KBM-7 (cell line): ENCODE measurements around the gene SORCS2.

Source experiments
- DNase-seq: peaks from one replicate; pipeline ENCODE4 v3.0.0-alpha.2; 2015
- in situ Hi-C: fragments of 300-500 bp; cut with MboI; formaldehyde crosslinking; loops from 2 replicates; pipeline ENCODE4 v1.14.3; 2020; ENCODE audit warnings: low sequenced_read_pairs, low pct_unique_long_range_greater_than_20kb, mixed read lengths

The SORCS2 gene

DNA sequence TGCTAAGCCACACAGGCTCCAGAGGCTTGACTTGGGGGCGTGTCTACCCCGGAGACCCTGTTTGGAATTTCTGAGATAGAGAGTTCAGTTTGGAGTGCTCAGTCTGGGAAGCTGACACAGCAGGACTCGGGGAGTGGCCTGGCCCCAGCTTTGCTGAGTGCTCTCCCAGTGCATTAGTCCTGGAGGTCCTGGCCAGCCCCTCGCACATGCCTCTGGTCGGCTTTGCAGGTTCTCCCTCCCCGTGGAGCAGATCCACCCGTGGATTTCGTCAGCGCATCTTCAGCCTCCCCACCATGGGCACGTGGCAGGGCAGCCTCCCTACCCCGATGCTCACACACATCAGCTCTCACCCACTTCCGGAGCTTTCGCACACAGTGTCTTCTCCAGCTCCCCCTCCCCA is 177.2 kb downstream of the SORCS2 start:
- no peak for DNase-seq
- in situ Hi-C loops: no loop called here

DNA sequence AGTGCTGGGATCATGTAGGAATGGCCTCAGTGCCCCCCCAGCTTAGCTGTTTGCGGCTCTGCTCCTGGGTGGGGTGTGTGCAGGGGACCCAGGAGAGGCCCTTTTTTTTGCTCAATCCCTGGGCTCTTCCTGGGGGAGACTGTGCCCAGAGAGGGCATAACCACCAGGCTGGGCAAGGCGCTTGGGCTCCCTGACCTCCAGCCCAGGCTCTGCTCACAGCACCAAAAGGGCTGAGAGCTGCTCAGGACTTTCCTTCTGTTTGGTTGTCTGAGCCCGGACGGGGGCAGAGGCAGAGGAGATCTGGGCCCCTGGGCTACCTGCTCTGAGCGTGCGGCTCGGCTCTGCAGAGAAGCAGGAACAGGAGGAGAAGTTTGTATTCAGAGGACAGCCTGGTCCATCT is 177.7 kb downstream of the SORCS2 start:
- in situ Hi-C loops: no loop called here

DNA sequence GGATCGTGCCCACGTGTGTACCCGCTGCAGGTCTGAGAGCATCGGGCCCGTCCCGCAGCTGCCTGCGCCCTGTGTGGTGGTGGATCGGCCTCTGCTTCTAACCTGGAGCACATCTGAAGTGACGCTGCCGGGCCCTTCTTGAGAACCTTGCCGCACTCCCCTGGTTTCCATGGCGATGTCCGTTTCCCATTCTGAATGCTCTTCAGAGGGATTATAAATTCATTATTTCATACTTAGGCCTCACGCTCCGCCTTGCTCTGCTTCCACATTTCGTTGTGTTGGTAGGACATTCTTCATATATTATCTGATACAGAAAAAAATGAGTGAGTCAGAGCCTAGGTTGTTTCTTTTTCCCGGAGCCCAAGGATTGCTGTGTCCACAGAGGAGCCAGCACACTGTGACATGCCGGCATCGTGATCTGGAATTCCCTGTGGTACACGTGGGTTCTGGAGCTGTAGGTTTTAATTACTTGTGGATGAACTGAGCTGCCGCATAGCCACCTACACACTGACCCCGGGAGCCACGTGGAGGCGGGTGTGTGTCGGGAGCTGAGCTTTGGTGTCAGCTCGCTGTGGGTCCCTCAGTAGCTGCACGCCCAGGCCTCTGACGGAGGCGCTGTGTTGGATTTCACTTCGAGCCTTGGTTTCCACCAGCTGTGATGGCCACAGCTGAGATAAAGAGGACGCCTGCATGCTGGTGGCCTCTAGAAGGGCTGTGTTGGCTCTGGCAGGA is 179.0 kb downstream of the SORCS2 start:
- DNase-seq: no peak
- in situ Hi-C loops: no loop called here

More for the DNA sequence above, 177.7 kb downstream of the SORCS2 start:
- DNase-seq: no peak

DNA sequence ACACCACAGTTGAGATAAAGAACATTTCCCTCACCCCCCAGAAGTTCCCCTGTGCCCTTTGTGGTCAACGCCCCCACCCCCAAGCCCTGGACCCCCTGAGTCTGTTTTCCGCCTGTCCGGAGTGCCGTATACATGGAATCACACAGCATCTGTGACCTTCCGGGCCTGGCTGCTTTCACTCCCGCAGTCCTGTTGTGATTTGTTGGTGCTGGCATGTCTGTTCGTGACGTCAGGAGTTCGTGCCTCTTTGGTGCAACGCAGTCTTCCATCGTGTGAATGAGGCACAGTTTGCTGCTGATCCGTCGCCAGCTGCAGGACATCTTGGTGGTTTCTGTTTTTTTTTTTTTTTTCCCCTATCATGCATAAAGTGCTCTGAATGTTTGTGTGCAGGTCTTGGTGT is 180.3 kb downstream of the SORCS2 start:
- in situ Hi-C loops: no loop called here

DNA sequence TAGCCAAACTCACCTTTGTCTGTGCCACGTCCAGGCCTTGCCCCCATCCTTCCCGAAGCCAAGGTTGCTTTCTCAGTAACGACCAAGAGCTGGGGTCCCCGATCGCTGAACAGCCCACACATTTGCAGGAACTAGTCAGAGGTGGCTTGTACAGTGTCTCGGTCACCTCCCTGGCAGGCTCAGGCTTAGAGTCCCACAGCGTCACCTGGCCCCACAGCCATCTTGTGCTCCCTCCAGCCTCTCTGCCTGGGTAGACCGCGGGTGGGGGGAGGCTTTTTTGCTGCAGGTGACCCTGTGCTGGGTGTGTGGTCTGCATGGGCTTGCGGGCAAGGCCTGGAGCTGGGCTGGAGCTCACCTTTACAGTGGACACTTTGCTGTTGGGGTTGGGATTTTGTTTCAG is 182.2 kb downstream of the SORCS2 start:
- no peak for DNase-seq
- in situ Hi-C loops: no loop called here

More for the DNA sequence above, 180.3 kb downstream of the SORCS2 start:
- DNase-seq: no peak

DNA sequence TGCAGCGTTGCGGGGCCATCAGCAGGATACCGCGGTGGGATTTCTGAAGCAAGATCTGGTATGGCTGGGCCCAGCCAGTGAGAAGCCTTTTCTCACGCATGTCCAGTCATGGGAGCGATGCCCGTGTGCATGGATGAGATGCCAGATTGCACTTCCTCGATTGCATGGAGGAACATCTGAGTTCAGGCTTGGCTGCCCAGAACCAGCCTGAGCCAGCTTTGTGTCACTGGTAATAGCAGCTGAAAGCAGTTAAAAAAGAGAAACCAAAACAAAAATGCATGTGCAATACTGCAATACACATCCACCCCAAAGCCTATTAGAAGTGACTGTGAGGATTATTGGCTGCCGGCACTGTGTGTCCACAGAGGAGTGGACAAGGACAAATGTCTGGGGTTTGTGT is 183.1 kb downstream of the SORCS2 start:
- no peak for DNase-seq
- in situ Hi-C loops: no loop called here

DNA sequence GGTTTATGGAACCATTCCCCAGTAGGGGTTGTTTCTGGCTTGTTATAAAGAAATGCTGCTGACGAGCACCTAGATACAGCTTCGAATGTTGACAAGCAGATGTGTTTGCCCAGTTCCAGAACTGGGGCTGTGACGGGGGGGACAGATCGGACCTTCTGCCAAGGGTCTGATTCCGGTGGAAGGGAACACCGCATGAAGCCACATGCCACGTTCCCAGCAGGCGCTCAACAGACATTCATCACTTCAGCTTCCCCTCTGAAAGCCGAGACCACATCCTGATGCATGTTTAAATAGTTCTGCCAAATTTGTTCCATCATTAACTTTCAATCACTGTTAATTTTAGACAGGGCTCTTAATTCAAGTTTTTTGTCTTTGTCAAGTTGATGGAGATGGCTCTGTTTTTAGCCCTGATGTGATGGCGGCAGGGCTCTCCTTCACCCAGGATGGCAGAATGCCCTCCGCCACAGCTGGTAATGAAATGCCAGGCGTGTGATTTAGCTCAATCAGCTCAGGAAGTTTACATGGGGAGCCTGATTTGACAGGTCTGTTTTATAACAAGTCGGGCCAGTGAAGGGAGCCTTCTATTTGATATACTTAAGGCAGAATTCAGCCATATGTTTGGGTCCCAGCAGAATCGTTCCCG is 185.0 kb downstream of the SORCS2 start:
- in situ Hi-C loops: no loop called here
- no peak for DNase-seq

DNA sequence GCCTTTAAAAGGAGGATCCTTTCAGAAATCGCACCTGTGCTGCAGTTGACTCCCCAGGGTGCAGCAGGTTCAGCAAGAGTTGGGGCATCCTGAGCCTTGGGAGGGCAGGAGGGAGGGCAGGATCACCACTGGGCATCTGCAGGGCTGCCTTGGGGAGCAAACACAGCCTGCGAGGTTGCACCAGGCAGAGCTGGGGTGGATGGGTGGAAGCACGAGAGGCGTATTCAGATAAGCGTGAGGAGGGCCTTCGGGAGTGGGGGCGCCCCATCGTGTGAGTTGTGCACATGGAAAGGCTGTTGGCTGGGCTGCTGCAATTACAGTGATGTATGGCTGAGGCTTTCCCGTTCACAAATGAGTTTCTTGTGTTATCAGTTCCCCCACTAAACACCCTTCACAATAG is 186.8 kb downstream of the SORCS2 start:
- in situ Hi-C loops: no loop called here
- DNase-seq: no peak

DNA sequence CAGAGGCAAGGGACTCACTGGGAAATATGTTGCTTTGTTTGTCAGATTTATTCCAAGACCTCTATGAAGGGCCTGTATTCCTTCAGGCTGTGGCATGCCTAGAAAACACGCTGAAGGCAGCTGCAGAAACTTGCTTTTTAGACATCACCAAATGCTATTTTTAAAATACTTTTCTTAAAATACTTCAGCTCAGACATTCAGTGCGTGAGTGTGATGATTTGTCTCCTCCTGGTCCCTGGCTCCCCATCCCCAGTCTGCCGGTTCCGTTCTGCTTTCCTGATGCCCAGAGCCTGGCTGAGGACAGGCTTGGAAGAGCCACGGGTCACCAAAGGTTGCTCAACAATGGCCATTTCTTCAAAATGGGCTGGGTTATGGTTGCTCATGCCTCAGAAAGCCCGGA is 187.4 kb downstream of the SORCS2 start:
- no peak for DNase-seq
- in situ Hi-C loops: no loop called here

DNA sequence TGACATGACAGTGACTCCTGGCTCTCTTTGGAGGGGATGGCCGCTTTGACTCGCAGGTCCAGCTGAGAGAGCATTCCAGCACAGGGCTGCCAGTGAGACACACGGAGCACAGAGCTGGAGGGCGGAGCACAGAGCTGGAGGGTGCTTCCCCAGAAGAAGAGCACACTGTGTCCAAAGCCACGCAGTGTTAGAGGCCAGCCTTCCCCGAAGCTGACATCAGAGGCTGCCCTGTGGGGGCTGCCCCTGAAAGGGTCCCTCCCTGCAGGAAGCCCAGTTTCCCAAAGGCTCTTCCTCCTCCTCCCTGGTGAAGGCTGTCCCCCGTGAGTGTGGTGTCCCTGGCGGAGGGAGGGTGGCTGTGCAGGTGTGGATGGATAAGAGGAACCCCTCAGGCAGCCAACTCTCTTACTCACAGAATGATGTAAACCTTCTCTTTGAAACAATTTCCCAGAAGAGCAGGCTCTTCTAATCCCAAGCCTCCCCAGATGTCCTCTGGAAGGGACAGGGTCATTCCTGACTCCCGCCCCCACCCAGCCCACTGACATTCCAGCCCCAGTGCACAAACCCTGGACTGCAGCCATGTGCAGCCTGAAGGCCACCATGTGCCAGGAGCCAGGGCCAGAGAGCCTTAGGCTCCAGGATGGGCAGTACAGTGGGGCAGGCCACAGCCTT is 189.0 kb downstream of the SORCS2 start:
- no peak for DNase-seq
- in situ Hi-C loops: no loop called here

DNA sequence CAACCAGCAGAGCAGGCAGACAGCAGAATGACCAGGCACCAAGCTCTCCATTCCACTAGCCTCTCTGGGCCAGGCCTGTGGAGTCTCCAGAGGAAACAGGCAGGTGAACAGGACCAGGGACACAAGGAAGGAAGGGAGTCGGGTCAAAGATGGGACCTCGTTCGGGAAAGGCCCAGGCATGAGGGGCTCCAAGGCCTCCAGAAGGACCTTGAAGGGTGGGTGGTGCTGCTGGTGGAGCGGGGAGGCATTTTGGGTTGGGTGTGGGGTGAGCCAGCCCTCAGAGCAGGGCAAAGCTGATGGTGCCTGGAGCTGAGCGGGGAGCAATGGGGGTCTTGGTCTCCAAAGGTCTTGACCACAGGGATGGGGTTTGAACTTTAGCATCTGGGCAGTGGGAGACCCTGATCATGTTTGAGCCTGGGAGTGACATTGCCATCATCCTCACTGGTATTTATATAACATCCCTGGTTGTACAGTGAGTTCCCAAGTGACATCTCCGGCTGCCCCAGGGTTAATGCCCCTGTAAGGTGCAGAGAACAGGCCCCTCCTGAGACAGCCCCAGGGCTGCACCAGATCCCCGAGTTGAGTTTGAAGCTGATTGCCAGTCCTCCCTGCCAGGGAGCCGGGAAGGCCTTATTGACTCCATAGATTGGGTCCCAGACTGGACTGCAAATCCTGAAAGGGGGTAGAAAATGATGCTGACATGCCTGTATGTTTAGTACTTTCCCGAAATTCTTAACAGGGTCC is 189.7 kb downstream of the SORCS2 start:
- DNase-seq: no peak
- in situ Hi-C loops: no loop called here

DNA sequence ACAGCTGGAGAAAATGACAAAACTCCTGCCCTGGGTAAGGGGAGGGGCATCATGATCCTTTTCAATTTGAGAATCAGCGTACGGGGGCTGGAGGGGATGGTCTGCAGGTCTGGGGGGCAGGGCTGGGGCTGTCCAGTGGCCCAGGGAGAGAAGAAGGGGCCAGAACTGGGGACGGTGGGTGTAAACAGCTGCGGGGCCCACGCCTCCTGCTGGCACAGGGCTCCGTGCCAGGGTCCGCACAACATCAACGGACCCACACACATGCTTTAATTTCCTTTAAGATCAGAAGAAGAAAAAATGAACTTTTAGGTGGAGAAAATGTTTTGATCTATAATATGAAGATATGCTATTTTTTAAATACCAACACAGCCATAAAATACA is 190.3 kb downstream of the SORCS2 start:
- in situ Hi-C loops: no loop called here
- no peak for DNase-seq

DNA sequence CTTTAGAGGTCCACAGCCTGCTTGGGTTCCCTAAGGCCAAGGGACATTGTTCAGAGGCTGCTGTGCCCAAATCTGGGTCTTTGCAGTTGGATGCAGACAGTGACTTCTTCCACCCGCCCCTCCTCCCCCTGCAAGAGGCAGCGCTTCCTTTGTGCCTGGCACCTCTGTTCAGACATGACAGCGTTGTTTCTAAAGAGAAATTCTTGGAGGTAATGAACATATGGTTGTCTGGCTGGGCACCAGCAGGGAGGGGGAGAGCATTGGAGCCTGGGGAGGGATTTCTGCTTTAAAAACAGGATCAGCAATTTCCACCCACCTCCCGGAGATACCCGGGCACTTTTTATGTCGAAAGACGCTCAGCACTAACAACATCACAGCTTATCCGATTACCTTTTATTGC is 190.9 kb downstream of the SORCS2 start:
- in situ Hi-C loops: no loop called here
- no peak for DNase-seq

DNA sequence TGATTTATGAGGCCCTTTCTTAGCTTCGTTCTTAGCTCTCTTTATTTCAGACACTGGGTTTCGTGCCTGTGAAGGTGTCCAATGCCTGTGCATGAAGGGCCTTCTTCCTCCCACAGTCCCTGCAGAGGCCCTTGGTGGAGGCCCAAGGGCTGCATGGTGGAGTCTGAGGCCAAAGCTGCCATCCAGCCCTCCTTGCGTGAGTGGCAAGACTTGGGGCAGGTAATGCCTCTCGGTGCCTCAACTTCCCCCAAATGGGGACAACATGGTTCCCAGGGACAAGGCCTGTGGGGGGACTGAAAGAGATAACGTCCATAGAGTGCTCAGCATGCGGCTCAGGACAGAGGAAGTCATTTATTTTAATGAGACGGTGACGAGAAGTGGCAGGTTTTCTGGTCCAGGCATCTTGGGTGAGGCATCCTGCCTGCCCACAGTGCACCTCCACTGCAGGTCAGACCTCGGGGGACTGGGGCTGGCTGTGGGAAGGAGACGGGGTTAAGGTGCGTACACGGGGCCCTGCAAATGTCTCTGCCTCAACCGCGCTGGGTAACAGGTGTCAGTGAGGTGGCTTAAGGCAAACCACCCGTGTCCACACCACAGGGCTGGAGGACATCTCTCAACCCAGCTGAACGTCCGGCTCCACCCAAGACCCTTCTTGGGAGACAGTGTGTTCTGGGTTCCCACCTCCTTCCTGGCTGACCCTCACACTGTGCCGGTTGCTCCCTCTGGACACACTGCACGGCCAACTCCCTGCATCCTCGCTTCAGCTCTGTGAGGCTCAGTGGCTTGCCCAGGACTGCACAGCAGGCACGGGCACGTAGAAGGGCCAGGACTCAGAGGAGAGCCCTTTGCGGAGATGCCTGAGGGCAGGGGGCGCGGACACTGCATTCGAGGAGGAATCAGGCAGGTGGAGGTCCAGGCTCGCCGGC is 191.9 kb downstream of the SORCS2 start:
- no peak for DNase-seq
- in situ Hi-C loops: no loop called here

DNA sequence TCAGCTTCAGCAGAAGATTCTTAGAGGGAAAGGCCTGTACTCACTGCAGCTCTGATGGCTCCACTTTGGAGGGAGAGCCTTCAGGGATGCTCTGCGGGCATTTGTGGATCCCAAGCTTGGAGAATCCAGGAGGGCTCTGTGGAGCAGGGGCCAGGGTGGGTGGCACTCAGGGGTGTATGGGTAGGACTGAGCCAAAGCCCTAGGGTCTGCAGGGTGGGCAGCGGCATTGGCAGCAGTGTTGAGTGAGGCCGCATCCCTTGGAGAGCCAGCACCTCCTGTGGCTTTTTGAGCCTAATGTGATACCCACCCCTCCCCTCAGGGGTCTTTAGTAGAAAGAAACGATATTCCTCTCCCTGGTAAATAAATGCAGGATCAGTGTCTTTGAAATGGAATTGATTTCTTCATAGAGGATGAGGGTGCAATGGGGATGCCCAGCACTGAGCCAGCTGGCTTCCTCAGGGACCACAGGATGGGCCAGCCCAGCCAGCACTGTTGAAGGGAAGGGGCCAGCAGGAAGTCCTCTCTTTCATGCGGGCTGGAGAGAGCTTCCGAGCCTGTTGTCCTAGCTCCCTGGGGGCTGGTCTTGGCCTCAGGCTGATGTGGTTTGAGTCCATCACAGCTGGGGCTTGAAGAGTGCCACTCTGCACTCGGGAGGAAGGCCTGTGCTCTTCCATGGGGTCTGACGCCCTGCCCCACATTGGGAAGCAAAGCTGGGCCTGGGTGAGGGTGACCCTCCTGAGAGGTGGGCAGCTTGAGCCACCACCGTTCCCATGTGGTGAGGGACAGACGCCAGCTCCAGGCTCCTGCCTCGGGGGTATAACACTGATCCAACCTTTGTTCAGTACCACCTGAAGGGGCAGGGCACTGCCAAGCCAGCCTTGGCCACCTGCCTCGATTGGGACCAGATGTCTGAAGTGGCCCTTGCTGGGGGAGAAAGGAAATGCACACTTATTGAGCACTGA is 192.9 kb downstream of the SORCS2 start:
- in situ Hi-C loops: no loop called here
- no peak for DNase-seq

DNA sequence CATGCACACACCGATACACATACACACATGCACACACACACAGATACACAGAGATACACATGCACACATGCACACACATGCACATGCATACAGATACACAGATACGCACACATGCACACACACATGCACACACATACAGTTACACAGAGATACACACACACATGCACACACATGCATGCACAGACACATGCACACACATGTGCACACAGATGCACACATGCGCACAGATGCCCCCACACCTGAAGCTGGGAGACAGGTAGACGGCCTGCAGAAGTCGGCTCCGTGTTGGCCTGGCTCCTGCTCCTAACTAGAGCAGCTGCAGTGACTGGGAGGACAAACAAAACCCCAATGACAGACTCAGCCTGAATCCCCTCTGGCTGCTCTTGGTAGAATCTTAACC is 195.6 kb downstream of the SORCS2 start:
- in situ Hi-C loops: no loop called here
- DNase-seq: no peak

DNA sequence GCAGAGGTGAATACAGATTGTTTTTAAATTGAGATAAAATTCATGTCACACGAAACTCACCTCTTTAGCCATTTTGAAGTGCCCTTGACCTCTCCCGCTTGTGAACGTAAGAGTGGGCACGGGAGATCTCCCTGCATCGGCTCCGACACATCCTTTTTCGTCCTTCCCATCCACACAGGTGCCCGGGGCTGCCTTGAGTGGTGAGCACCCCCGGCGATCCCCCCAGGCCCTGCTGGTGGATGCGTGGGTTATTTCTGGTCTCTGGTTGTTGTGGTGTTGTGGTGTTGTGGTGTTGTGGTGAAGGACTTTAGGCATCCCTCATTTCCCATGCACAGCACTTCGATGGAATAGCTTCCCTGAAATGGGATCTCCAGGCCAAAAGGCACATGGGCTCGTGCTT is 196.3 kb downstream of the SORCS2 start:
- in situ Hi-C loops: no loop called here
- no peak for DNase-seq
